PC-9 (cell line): ENCODE results near the gene STEAP1.
"Not testable (repeated sequence)": the region's sequence is repeated elsewhere in the genome, so short reads cannot be mapped to it uniquely, and the experiment has no call there.

Experiments used
- EZH2 ChIP-seq: fragments of 200-600 bp; sonication (generic); IDR thresholded peaks from 2 replicates; pipeline ENCODE4 v1.8.0; 2017; ENCODE audit warnings: antibody characterized with exemption, low read depth
- TF ChIP-seq, protein P1 (sequence below): fragments of 200-600 bp; sonication (generic); conservative IDR thresholded peaks from 2 replicates; pipeline ENCODE4 v1.6.1; 2017; ENCODE audit warnings: mixed run types, antibody characterized with exemption, mild to moderate bottlenecking, moderate library complexity

DNA sequence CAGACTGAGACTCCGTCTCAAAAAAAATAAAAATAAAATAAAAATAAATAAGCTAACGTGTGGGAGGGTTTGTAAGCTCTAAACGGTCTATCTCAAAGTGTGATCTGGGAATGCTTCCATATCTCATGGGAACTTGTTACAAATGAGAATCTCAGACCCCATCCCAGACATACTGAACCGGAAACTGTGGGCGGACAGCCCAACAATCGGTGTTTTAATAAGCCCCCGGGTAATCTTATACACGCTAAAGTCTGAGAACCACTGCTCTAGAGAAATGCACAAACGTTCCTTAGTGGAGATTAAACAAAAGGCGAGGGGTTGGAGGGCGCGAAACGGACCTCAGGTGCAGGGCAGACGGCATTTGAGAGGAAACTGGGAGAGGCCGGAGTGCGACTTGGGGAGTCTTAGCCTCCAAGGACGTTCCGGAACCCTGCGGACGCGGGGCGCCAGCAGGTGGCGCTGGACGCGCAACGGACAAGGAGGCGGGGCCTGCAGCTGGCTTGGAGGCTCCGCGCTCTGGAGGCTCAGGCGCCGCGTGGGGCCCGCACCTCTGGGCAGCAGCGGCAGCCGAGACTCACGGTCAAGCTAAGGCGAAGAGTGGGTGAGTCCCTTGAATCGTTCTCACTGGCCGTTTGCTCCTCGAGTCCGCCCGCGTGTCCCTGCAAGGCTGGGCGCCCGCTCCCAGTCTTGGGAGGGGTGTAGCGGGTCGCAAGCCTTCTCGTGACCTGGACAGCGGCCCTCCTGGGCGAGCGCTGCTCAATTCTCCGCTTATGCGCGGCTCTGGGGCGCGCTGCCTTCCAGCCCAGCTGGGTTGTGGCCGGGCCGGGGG, at the start of gene STEAP1:
- TF ChIP-seq, protein P1, sequence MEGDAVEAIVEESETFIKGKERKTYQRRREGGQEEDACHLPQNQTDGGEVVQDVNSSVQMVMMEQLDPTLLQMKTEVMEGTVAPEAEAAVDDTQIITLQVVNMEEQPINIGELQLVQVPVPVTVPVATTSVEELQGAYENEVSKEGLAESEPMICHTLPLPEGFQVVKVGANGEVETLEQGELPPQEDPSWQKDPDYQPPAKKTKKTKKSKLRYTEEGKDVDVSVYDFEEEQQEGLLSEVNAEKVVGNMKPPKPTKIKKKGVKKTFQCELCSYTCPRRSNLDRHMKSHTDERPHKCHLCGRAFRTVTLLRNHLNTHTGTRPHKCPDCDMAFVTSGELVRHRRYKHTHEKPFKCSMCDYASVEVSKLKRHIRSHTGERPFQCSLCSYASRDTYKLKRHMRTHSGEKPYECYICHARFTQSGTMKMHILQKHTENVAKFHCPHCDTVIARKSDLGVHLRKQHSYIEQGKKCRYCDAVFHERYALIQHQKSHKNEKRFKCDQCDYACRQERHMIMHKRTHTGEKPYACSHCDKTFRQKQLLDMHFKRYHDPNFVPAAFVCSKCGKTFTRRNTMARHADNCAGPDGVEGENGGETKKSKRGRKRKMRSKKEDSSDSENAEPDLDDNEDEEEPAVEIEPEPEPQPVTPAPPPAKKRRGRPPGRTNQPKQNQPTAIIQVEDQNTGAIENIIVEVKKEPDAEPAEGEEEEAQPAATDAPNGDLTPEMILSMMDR = peak; percentile 83
- not testable (repeated sequence) for TF ChIP-seq EZH2
